ENCODE data around the gene PLLP. TPM values are rescaled to one million over a fixed set of nuclear protein-coding genes. Genes with fewer than 3 reads are reported as not detected.

The PLLP gene
- total and polyA plus RNA-seq, 10 of the 15 experiments (the other 5 are each of a cell fraction or from before 2014, with no cell fraction given): 0.21 to 5.8 (median 0.67) TPM

GRCh38 chr16:57310801-57311200, 26.3 kb upstream of the PLLP start:
- H3K9ac ChIP-seq (ENCODE audit: control insufficient read depth, insufficient read depth, low read length): no peak overlapping the region
- ATAC-seq (no peak), FAIRE-seq (no peak), DNase-seq (ENCODE audit: low read depth, low spot score) (no peak)
- ChIA-PET CTCF (interaction anchor here (0.7 to 1.5 kb wide), 3 partner anchors 11 to 107 kb away, joined by 3 to 5 read pairs (median 3); no protein-coding TSS in a partner anchor), RAD21 (ENCODE audit: unreplicated experiment) (interaction anchor here (1.3 kb wide), 1 partner anchor 102 kb away, joined by 3 read pairs; no protein-coding TSS in a partner anchor), SMC1A (ENCODE audit: uncharacterized antibody, unreplicated experiment) (interaction anchor here (0.6 to 0.7 kb wide), 2 partner anchors 106 to 313 kb away, joined by 3 read pairs; no protein-coding TSS in a partner anchor), POLR2A (no interaction called here)
- peaks cover 16% of the 10 kb centered on the region for H3K4me1 ChIP-seq (ENCODE audit: control insufficient read depth, insufficient read depth, low read length)
- no peaks in the 10 kb centered on the region for H3K9me3 ChIP-seq (replicated peaks; ENCODE audit: control insufficient read depth, insufficient read depth, low read length)
- no peaks in the 10 kb centered on the region for H3K36me3 ChIP-seq (ENCODE audit: control insufficient read depth in 2 of 2, insufficient read depth in 2 of 2, low read length in 1 of 2)
- 6% methylated on average over 4 of the region's 4 CpGs for WGBS (ENCODE audit: insufficient coverage, insufficient replicate concordance, low lambda C conversion rate, missing lambda C conversion rate)
- H3K79me2 ChIP-seq (ENCODE audit: control insufficient read depth, insufficient read depth, low read length): no peaks in the 10 kb centered on the region
- H2AFZ ChIP-seq (ENCODE audit: control insufficient read depth, low read depth, low read length): no peak overlapping the region
- no peak overlapping the region for H3K27ac ChIP-seq (ENCODE audit: control insufficient read depth, insufficient read depth)
- in situ Hi-C loops (cut with MboI): no loop called here
- no peaks in the 10 kb centered on the region for H3K27me3 ChIP-seq (replicated peaks in 1 of 2; ENCODE audit: control insufficient read depth in 2 of 2, insufficient read depth in 2 of 2, low read length in 1 of 2)
- TF ChIP-seq MTA3 (IDR thresholded peaks at IDR 0.05; ENCODE audit: borderline replicate concordance, low read length) (no peak), ZSCAN29 (IDR thresholded peaks at IDR 0.05) (no peak), USF1 (IDR thresholded peaks at IDR 0.05; ENCODE audit: borderline replicate concordance, extremely low read length, insufficient read depth, low read depth, low read length) (no peak), NFIC (IDR thresholded peaks at IDR 0.05; ENCODE audit: low read depth, low read length) (no peak), GATAD2B (conservative IDR thresholded peaks at IDR 0.05; ENCODE audit: low read depth) (no peak), NBN (IDR thresholded peaks at IDR 0.05) (no peak), POLR2A (IDR thresholded peaks at IDR 0.05; ENCODE audit: low read depth, low read length) (no peak), MEF2A (IDR thresholded peaks at IDR 0.05; ENCODE audit: insufficient read depth, low read depth, low read length) (no peak), RUNX3 (IDR thresholded peaks at IDR 0.05; ENCODE audit: low read length) (no peak), MTA2 (IDR thresholded peaks at IDR 0.05; ENCODE audit: low read depth) (no peak), HSF1 (IDR thresholded peaks at IDR 0.05; ENCODE audit: low read depth, low read length) (no peak), TAF1 (IDR thresholded peaks at IDR 0.05; ENCODE audit: borderline replicate concordance, low read depth, low read length) (no peak), NR2C1 (IDR thresholded peaks at IDR 0.05) (no peak)
- TF ChIP-seq, protein P1, sequence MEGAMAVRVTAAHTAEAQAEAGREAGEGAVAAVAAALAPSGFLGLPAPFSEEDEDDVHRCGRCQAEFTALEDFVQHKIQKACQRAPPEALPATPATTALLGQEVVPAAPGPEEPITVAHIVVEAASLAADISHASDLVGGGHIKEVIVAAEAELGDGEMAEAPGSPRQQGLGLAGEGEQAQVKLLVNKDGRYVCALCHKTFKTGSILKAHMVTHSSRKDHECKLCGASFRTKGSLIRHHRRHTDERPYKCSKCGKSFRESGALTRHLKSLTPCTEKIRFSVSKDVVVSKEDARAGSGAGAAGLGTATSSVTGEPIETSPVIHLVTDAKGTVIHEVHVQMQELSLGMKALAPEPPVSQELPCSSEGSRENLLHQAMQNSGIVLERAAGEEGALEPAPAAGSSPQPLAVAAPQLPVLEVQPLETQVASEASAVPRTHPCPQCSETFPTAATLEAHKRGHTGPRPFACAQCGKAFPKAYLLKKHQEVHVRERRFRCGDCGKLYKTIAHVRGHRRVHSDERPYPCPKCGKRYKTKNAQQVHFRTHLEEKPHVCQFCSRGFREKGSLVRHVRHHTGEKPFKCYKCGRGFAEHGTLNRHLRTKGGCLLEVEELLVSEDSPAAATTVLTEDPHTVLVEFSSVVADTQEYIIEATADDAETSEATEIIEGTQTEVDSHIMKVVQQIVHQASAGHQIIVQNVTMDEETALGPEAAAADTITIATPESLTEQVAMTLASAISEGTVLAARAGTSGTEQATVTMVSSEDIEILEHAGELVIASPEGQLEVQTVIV (IDR thresholded peaks at IDR 0.05; ENCODE audit: borderline replicate concordance, partially characterized antibody): no peak
- TF ChIP-seq, protein P2, sequence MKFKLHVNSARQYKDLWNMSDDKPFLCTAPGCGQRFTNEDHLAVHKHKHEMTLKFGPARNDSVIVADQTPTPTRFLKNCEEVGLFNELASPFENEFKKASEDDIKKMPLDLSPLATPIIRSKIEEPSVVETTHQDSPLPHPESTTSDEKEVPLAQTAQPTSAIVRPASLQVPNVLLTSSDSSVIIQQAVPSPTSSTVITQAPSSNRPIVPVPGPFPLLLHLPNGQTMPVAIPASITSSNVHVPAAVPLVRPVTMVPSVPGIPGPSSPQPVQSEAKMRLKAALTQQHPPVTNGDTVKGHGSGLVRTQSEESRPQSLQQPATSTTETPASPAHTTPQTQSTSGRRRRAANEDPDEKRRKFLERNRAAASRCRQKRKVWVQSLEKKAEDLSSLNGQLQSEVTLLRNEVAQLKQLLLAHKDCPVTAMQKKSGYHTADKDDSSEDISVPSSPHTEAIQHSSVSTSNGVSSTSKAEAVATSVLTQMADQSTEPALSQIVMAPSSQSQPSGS (IDR thresholded peaks at IDR 0.05; ENCODE audit: low read length): no peak
- TF ChIP-seq, protein P3, sequence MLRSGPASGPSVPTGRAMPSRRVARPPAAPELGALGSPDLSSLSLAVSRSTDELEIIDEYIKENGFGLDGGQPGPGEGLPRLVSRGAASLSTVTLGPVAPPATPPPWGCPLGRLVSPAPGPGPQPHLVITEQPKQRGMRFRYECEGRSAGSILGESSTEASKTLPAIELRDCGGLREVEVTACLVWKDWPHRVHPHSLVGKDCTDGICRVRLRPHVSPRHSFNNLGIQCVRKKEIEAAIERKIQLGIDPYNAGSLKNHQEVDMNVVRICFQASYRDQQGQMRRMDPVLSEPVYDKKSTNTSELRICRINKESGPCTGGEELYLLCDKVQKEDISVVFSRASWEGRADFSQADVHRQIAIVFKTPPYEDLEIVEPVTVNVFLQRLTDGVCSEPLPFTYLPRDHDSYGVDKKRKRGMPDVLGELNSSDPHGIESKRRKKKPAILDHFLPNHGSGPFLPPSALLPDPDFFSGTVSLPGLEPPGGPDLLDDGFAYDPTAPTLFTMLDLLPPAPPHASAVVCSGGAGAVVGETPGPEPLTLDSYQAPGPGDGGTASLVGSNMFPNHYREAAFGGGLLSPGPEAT (IDR thresholded peaks at IDR 0.05; ENCODE audit: low read depth): no peak
- H3K4me2 ChIP-seq (ENCODE audit: control insufficient read depth, insufficient read depth): no peak overlapping the region
- H3K4me3 ChIP-seq: no peak overlapping the region
- intact Hi-C loops (cut with micrococcal nuclease; ENCODE audit: unreplicated experiment): no loop called here
- no peaks in the 10 kb centered on the region for H4K20me1 ChIP-seq (ENCODE audit: control insufficient read depth, insufficient read depth)
- no TSS peak for BruUV-seq (replicated peaks)
